Muscle of back (tissue), 11 donors: Measurements from ENCODE around the gene UNC79. TPM values are rescaled to one million over a fixed set of nuclear protein-coding genes. Genes with fewer than 3 reads are reported as not detected.

Source experiments
- DNase-seq, 3 donors: peaks; one replicate each; pipeline versions ENCODE4 v3.0.0 to v3.0.0-alpha.2; 2013
- polyA plus RNA-seq, 10 donors: library from polyadenylated mRNA; unstranded; fragments of 120-200 nt; gene quantifications; one replicate each; pipeline ENCODE4 v1.2.1, GENCODE V29; 2013; ENCODE audit not compliant: insufficient read length in 10 of 10

Gene UNC79
- polyA plus RNA-seq, 10 donors, result 0.25 to 0.60 (median 0.39) TPM

DNA sequence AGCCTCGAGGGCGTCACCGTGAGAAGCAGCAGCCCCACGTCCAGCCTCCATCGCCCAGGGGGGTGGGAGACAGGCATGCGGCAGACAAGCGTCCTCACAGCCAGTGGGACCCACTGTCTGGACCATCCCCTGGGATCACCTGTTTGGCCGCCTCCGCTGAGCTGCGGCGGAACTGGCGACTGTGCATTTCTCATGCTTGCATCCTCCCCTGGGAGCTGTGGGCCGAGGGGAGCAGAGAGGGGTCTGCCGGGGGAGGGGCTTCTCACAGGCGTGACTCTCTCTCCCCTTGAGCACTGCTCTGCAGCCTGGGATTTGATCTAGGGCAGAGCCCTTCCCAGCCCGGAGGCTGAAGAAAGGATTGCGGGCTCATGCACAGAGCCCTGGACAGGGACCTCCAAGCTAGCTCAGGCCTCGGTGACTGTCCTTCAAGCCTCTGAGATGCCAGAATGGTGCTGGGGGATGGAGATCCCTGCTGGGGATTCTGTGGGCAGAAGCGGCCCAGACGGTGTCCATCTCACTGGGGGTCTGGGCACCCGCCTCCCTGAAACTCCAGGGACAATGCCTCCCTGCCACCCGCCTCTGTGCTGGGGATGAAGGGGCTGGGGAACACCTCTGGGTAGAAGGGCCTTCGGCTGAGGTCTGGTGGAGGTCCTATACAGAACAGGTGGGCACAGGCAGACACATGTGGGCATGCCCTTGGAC lies 296.5 kb downstream of the UNC79 start:
- DNase-seq, result no peak

DNA sequence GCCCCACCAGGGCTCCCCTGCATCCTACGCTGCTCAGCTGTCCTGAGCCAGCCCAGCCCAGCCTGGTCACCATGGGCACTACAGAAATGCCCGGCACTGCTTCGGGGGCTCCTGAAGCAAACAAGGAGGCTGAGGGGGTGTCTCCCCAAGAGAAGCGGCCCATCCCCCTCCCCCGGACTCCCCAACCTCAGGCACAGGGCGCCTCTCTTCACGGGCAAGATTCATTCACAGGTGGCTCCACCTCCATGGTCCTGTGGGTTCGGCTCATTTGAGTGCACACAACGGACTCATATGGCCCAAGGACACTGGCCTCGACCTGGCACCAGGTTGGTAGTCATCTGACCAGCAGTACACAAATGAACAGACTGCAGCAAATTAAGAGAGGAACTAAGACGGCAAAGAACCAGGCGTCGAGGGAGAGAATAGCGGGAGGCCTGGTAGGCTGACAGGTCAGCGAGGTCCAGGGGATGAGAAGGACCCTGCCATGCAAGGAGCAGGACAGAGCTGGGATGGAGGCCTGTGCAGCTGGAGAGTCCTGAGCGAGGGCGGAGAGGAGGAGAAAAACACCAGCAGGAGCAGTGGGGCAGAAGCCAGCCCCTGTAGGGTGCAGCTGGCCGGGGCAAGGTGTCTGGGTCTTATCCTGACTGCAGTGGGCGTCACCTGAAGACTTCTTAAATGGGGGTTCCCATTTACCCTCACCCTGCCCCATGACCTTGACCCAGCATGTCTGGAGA lies 297.3 kb downstream of the UNC79 start:
- no peak for DNase-seq

DNA sequence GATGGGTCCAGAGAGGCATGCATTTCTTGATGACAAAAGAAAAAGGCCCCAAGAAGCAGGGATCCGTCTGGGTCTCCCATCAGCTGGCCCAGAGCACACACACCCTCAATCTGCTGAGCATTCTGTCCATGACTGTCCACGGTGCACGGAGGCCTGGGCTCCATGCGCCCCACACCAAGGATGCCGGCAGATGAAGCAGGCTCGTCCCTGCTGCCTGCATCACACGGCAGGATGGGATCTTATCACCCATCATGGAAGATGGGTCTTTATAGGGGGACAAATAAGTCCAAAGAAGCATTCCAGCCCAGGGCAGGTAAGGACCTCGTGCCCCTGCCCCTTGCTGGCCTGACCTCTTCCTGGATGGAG lies 297.9 kb downstream of the UNC79 start:
- no peak for DNase-seq

DNA sequence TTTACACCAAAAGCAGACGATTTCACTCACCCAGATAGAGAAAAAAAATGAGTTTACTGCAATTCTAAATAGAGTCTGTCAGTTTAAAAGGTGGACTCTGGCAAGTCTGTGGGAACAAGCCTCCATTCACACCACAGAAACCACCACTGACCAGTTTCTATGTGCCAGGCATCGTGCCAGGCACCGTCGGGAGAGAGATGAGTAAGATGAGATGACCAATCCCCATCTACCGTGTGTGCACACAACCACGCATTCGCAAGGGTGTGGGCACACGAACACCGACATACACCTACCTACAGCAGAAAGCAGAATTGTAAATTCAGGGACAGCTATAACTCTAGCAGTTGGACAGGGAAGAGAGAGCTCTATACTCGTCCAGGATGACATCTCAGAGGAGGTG lies 299.3 kb downstream of the UNC79 start:
- DNase-seq, result no peak

DNA sequence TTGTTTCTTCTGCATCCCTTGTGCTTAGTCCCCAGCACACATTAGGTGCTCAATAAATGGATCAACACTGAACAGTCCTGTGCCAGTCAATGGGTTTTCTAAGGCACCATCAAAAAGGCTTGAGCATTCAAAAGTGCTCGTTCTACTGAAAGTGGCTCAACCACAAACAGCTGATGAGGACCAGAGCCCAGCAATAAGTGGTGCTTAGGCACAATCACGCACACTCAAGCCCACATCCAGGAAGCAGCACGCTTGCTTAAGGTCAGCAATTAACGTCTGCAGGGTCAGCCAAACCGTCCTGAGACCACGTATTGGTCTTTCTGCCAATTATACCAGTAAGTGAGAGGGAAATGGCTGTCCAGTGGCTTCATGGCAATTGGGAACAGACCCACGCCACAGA lies 301.0 kb downstream of the UNC79 start:
- DNase-seq, result no peak

DNA sequence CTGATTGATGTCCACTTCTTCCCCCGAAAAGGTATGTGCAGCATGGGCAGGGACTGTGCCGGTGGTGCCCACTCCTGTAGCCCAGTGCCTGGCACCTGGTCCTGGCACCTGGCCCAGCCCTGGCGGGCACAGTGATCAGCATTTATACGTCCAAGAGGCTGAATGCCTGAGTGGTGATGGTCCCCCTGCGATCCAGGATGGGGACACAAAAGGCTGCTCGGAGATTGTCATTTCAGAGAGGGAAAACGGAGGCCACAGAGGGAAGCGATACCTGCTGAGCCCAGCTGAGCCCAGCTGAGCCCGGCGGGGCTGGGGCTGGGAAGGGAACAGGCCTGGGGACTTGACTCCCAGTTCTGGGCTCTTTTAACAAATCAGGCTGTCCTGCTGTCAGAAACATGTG lies 301.8 kb downstream of the UNC79 start:
- DNase-seq, result no peak

DNA sequence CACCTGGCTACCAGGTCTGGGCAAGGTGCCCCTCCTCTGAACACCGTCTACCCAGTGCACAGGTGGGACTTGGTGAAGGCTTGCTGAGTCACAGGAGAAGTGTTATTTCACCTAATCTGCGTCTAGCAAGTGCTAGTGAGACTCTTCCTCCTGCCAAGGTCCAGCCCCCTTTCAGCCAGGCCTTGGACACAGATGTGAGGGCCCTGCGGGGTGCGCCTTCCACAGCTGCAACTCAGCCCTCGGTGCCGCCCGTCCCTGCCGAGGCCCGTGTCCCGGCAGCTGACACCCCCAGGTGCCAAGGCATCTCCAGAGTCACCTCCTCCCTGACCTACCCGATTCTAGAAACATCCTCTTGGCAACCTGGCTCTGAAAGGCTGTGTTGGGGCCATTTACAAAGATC lies 302.5 kb downstream of the UNC79 start:
- DNase-seq, result peak in 1 of 3 donors; percentile 28

DNA sequence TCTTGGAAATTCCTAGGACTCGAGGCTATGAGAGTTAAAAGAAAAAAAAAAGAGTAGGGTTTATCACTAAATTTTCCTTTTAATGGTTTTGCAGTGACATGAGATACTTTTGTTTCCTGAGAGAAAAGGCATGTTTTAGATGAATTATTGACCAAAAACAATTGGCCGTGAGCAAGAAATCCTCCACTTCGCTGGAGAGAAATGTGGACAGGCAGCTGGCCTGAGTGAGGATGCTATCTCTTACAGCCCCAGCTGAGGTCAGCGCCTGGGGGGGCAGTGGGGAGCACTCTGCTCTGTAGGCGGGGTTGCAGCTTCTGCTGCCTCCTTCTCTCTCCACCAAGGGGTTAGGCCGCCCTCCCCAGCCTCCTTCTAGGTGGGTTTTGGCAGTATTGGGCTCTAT lies 302.9 kb downstream of the UNC79 start:
- DNase-seq, result peak in 1 of 3 donors; percentile 23

DNA sequence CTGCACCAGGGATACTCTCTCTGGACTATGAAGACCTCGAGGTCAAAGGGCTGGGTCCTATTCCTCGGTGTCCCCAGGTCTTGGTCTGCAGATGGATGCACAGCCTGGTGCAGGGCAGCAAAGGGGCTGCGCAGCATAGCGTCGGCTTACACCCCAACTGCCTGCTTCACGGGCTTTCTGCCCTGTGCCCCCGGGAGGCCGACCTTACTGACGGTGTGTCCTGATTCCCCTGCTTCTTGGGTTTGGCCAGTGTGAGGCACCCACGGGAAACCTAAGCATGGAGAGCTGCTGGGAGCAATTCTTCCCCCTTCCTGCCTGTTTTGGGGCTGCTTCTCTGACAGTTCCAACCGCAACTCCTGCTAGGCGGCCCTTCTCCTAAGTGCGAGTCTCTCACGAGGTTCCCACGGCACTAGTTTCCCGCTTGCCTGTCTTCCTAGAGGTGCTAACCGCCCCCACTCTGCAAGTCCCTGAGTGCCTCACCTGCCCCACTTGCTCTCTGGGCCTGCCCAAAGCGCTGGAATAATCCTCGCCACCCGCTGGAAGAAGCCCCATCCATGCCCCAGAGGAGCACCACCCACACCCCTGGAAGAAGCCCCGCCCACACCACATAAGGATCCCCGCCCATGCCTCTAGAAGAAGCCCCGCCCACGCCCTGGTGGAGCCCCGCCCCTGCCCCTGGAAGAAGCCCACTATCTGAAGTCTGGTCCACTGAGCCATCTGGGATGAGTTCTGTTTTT lies 303.5 kb downstream of the UNC79 start:
- DNase-seq, result no peak

DNA sequence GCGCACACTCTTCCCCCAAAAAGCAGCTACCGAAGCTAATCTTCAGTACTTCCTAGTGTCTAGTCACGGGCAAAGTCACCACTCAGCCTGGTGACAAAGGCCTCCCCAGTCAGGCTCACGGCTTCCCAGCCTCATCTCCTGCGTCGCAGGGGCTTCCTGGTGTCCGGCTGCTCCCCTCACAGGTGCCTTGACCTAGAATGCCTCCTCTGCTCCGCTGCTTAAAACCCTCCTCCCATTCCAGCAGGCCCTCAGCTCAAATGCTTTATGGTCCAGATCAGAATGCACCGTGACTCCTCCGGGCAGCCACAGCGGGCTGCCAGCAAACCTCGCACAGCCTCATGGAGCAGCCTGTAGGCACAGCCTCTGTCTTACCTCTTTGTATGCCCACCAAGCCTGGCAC lies 304.5 kb downstream of the UNC79 start:
- no peak for DNase-seq

DNA sequence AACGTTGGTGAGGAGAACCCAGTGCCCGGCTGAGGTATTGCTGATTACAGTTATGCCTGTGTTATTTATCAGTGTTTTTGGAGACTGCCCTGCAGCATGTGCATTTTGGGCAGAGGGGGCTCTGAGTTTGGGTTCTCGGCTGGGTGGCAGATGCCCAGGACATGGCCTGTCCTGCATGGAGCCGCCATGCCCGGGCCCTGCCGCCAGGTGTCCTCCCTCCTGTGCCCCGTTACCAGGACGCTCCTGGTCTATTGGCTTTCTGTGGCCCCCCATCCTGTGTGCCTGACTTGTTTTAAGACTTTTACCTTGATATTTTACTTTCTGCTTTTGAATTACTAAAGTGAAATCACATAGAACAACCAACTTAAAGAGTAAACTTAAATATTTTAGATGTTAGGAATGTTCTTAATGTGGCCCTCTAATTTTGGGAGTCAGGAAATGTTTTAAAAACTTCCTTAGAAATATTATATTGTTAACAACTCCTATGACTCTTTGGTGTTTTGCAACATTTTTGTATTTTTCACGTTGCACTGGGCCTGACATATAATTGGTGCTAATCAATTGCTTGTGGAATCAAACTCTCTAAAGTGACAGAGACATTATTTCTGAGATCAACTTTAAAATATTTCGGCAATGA lies 305.8 kb downstream of the UNC79 start:
- no peak for DNase-seq

DNA sequence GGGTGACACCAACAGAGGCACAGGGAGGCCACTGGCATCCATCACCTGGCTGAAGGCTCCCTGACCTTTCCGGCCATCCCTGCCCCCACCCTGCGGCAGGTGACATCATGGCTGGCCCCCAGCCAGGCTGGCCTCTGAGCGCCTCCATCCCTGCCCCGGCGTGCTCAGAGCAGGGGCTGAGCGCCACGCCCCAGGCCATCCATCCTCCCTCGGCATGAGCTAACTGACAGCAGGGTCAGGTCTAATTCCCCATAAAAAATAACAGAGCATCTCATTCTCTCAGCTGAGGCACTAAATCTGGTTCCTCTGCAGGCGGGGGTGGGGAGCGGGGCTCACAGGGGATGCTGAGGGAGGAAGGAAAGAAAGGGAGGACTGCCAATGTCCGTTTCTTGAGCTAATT lies 306.9 kb downstream of the UNC79 start:
- no peak for DNase-seq

DNA sequence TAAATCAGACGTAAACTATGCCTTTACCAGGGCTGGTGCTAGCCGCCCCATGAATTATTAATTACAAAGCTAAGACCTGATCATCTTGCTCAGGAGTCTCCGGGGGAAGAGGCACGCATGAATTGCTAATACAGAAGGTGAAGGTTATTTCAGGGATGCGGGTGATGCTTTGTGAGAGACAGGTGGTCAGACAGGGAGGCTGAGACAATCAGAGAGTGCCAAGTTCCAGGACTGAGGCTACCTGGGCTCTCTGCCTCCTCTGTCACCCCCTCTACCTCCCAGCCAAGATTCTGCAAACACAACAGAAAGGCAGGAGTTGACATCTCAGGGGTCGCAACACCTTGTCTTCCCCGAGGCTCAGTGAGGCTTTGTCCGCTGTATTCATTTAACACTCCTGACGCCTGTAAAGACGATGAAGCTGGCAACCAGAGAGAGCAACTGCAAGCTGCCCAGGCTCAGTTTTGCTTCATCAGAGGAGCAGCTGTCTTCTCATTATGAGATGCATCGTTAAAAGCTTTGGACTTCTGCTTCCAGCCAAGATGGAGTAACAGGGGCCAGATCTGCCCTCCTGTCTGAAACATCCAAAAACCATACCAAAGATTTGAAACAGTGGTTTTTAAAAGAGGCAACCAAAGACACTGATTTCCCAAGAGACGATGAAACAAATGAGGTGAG lies 311.0 kb downstream of the UNC79 start:
- peak in 1 of 3 donors; percentile 45 for DNase-seq

DNA sequence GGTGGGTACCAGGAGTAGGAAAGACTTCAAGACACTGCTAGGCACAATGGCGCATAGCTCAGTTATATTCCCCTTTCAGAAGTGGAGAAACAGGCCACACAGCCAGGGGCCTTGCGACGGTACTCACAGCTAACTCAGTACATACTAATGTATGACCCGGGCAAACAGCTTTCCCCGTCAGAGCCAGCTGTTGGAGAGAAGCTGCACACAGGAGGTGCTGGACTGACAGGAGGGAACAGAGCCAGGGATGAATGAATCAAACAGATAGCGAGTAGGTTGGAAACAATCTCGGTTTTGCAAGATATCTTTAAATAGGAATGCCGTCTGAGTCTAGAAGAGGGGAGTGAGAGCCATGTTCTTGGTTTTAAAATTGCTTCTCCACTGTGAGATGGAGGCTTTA lies 312.0 kb downstream of the UNC79 start:
- DNase-seq, result peak in 1 of 3 donors; percentile 36

DNA sequence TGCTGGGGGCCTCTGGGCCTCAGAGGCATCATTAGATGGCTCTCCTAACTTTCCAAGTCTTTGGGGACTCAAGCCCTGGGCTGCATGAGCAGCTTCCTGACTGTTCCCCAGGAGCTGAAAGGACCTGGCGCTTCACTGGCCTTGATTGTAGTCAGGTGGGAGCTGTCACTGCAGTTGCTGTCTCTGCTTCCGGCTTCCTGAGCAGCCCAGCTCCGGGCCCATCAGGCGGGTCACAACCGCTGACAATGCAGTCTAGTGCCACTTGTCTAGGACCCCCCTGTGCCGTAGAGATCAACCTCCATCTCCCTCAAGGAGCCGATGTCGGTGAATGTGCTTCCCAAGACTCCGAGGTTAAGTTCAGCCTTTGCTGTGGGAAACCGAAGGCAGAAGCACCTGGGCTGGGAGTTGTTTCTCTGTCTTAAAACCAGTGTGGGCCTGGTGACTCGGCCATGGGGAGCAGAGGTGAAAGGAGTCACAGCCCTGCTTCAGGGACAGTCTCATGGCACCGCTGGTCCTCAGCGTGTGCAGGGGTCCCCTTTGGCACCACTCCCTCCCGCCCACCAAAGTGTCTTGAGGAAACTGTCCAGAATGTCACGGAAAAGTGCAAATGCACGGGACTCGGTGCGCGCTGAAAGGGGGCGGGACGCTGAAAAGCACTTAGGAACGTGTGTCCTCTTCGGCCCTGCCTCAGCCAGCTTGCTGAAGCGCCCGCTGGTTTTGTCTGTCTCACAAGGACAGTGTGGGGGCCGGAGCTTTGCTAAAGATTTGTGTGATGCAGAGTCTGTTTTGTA lies 312.7 kb downstream of the UNC79 start:
- DNase-seq, result no peak

DNA sequence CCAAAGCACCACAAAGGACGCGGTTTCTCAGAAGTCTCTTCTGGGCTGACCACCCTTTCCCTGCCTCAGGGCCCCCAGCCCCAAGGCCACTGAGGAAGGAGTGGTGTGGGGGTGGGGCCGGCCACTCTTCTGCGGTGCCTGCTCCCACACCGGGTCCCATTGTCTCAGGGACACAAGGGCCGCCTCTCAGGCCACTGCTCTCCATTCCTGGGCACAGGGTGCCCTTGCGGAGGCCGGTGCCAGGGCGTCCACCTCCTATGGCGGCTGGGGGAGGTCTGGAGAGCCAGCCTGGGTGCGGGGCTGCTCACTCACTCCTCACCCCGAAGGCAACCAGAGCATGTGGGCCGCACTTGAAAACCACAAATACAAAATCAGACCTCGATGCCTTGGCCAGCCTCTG lies 313.4 kb downstream of the UNC79 start:
- DNase-seq, result no peak

DNA sequence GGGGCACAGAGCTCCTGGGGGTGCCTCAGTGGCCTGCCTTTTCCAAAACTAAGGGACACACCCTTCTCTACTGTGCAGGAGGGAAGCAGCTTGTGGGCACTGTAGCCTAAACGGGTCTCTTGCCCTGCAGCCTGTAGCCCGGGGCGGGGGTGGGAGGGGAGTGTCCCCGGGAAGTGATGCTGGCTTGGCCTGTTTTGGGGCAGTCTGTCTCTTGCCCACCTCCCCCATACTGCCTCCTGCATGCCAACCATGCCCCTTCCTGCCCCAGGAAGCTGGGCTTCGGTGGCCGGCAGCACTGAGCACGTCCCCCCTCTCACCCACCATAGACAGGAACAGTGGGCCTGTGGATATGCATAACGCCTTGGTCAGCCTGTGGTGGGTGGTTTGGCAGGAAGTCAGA lies 314.1 kb downstream of the UNC79 start:
- no peak for DNase-seq

DNA sequence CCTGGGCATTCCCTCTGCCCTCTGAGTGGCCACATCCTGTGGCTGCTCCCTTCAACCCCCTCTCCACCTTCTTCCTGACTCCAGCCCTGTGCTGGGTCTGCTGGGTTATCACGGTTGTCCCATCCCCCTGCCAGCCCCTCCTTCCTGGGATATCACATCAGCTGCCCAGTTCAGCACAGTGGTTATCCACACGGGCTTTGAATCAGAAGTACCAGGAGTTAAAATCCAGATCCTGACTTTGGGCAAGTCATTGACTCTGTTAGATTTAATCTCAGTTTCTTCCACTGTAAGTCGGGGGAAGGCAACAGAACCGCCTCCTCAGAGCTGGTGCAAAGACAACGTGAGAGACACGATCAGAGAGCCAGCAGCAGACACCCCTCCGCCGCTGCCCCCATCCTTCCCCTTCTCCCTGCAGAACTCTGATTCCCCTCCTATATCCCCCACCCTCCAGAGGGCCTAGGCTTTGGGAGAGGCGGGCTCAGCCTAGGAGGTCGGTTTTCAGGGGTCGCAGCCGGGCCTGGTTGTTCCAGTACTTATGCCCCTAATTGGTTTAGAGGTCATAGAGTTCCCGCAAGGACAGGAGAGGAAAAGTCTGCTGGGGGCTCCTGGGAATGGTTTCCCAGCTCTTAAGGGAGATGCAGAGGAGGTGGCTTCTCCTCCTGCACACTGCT lies 315.0 kb downstream of the UNC79 start:
- no peak for DNase-seq

DNA sequence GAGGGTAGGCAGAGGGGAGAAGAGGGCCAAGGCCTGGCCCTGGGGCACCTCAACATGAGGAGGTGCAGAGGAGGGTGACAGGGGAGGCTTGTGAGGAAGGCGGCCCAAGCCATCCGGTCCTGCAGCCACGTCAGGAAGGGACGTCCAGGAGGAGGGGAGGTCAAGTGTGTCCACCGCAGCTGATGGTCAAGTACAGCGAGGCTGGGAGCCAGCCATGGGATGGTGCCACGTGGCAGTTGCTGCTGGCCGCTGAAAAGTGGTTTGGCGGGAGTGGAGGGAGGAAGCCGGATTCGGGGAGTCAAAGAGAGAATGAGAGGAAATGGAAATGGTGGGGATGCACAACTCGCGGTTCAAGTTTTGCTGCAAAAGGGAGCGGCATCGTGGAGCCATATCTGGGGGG lies 316.4 kb downstream of the UNC79 start:
- DNase-seq, result no peak

DNA sequence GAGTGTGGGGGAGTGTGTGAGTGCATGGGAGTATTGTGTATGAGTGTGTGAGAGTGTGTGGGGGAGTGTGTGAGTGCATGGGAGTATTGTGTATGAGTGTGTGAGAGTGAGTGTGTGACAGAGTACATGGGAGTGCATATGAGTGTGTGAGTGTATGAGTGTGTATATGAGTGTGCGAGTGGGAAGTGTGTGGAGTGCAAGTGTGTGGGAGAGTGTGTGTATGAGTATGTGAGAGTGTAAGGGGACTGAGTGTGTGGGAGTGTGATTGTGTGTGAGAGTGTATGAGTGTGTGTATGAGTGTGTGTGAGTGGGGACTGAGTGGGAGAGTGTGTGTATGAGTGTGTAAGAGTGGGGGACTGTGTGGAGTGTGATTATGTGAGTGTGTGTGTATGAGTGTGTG lies 316.8 kb downstream of the UNC79 start:
- no peak for DNase-seq
